HUES48 (cell line): ENCODE data around the gene ACAT2.
A peak's percentile ranks its signal among the peaks of the same experiment; 100 is the strongest.
"Not testable (repeated sequence)": the region's sequence is repeated elsewhere in the genome, so short reads cannot be mapped to it uniquely, and the experiment has no call there.

Source experiments
- H3K27ac ChIP-seq: one replicate; pipeline ENCODE4 v1.7.0; 2013; ENCODE audit warnings: low read depth, low read length, inconsistent platforms
- H3K27me3 ChIP-seq: 2 replicates; pipeline ENCODE4 v1.6.1; 2013; ENCODE audit warnings: mild to moderate bottlenecking, low read length; ENCODE audit not compliant: control insufficient read depth, insufficient read depth
- H3K36me3 ChIP-seq: 2 replicates; pipeline ENCODE4 v1.6.1; 2013; ENCODE audit warnings: low read length; ENCODE audit not compliant: control insufficient read depth, insufficient read depth
- H3K4me1 ChIP-seq: 2 replicates; pipeline ENCODE4 v1.6.1; 2013; ENCODE audit warnings: mild to moderate bottlenecking, low read length; ENCODE audit not compliant: control insufficient read depth, insufficient read depth
- H3K4me3 ChIP-seq: 2 replicates; pipeline ENCODE4 v1.5.1; 2013; ENCODE audit warnings: mild to moderate bottlenecking, low read depth, low read length
- H3K9ac ChIP-seq: 2 replicates; pipeline ENCODE4 v1.6.1; 2013; ENCODE audit warnings: mild to moderate bottlenecking, low read depth, low read length, moderate library complexity
- H3K9me3 ChIP-seq: 2 replicates; pipeline ENCODE4 v1.6.1; 2013; ENCODE audit warnings: low read length; ENCODE audit not compliant: control insufficient read depth, insufficient read depth

The ACAT2 gene

DNA sequence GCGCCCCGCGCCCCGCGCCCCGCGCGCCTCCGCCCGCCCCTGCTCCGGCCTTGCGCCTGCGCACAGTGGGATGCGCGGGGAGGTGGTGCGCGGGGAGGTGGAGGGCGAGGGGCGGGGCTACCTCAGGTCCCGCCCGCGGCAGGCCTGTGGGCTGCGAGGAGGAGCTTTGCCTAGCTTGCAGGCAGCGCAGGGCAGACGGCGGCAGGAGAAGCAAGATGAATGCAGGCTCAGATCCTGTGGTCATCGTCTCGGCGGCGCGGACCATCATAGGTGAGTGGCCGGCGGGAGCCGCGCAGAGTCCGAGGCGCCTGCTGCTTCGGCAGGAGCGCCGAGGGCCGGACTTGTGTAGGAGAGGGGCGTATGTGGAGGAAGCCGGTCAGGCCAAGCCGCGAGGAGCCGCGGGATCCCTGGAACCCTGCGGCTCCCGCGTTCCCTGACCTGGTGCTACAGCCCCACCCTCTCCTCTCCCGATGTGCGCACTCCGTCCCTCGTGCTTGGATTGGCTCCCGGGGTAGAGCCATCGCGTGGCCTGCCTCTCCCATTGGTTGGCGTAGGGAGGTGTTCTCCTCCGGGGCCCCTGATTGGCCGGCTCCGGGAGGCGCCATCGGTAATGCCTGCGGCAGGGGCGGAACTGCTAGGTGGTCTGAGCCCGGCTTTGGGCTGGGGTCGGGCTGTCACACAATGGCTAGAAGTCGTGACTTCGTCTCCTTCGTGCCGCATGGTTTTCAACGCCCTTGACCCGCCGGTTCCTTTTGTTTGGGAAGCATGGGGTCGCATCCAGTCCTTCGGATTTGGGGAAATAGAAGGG, at the start of gene ACAT2:
ACAT2 (plus strand) TSS at position 173 of the 808 bp plus-strand sequence; CDS start at position 216, 43 bp downstream.
- Histone ChIP-seq H3K27ac (peak within 1 kb of the TSS; percentile 97), H3K4me1 (peaks cover 25% of the 10 kb centered on the region), H3K9ac (peak within 1 kb of the TSS; percentile 86), H3K27me3 (no peaks in the 10 kb centered on the region), H3K36me3 (peaks cover 59% of the 10 kb centered on the region), H3K9me3 (no peaks in the 10 kb centered on the region), H3K4me3 (peak within 1 kb of the TSS; percentile 85)

DNA sequence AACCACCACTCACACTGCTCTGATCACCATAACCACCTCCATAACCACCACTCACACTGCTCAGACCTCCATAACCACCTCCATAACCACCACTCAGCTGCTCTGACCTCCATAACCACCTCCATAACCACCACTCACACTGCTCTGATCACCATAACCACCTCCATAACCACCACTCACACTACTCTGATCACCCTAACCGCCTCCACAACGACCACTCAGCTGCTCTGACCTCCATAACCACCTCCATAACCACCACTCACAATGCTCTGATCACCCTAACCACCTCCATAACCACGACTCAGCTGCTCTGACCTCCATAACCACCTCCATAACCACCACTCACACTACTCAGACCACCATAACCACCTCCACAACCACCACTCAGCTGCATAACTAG, 49.5 kb upstream of the ACAT2 start:
- not testable (repeated sequence) for H3K4me1 ChIP-seq, H3K4me3 ChIP-seq, H3K27ac ChIP-seq, H3K9ac ChIP-seq, H3K36me3 ChIP-seq, H3K27me3 ChIP-seq, H3K9me3 ChIP-seq

DNA sequence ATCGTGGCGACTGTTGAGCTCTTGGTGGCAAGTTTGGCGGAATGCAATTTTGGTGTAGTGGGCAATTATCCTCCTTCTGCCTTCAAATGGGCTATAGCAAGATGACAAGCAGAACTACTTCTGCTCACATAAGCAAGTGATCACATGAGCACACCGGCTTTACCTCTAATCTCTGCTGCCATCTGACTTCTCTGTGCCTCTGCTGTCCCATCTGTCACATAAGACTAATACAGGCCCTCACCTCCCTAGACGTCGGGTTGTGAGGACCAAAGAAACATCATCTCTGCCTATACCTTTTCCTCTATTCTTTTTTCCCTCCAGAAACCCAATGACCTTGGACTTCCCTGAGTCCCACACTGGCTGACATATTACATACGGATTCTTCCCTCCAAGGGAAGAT, 47.9 kb upstream of the ACAT2 start:
- no peak overlapping the region for H3K9ac ChIP-seq
- H3K4me3 ChIP-seq, result no peak overlapping the region
- no peaks in the 10 kb centered on the region for H3K36me3 ChIP-seq
- no peaks in the 10 kb centered on the region for H3K9me3 ChIP-seq
- H3K4me1 ChIP-seq, result no peaks in the 10 kb centered on the region
- H3K27me3 ChIP-seq, result no peaks in the 10 kb centered on the region
- no peak overlapping the region for H3K27ac ChIP-seq

DNA sequence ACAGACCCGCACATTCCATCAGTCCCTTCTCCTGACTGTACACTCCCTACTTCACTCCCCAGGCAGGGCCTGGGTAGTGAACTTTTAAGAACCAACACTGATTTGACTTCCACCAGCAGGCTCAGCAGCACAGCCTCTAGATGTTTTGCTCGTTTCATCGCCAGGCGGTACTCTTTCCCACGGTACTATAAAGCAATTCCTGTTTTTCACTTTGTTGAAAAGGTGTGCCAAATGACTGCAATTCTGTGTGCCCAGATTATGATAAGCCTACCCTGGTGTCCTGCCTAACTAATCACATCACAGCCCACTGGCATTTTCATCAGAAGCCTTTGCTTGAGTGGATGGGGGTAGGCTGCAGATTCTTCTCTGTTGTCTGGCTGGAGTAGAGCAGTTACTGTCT, 47.4 kb upstream of the ACAT2 start:
- H3K27ac ChIP-seq, result no peak overlapping the region

DNA sequence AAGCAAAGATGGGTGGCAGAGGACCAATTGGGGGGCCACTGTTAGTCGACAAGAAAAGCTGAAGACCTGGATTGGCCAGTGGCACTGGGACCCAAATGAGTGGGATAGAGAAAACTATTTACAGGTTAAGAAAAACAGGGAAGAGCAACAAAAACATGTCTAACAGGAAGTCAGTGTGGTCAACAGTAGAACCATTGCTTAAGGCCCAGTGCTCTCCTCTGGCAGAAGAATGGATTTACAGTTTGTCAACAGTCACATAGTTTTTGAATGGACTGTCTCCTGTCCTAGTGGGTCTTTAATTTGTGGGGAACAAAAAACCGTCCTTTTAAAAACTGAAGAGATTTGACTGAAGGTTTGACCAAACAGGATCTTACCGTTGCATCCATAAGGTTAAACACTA, 46.7 kb upstream of the ACAT2 start:
- no peaks in the 10 kb centered on the region for H3K4me1 ChIP-seq
- no peaks in the 10 kb centered on the region for H3K27me3 ChIP-seq
- H3K27ac ChIP-seq, result no peak overlapping the region
- no peak overlapping the region for H3K9ac ChIP-seq
- no peak overlapping the region for H3K4me3 ChIP-seq
- no peaks in the 10 kb centered on the region for H3K9me3 ChIP-seq
- no peaks in the 10 kb centered on the region for H3K36me3 ChIP-seq

More for the DNA sequence above, 47.4 kb upstream of the ACAT2 start:
- Histone ChIP-seq H3K27me3 (no peaks in the 10 kb centered on the region), H3K9ac (no peak overlapping the region), H3K36me3 (no peaks in the 10 kb centered on the region), H3K4me1 (no peaks in the 10 kb centered on the region), H3K9me3 (no peaks in the 10 kb centered on the region), H3K4me3 (no peak overlapping the region)

DNA sequence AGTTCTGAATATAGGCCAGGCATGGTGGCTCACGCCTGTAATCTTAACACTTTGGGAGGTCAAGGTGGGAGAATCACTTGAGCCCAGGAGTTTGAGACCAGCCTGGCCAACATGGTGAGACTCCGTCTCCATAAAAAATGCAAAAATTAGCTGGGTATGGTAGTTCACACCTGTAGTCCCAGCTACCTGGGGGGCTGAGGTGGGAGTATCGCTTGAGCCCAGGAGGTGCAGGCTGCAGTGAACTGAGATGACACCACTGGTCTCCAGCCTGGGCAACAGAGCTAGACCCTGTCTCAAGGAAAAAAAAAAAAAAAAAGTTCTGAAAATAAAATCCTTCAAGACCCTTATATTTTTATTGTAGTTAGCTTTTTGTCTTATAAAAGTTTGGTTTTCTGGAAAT, 46.2 kb upstream of the ACAT2 start:
- Histone ChIP-seq H3K9me3 (no peaks in the 10 kb centered on the region), H3K4me3 (no peak overlapping the region), H3K27ac (no peak overlapping the region), H3K9ac (no peak overlapping the region), H3K4me1 (no peaks in the 10 kb centered on the region), H3K36me3 (no peaks in the 10 kb centered on the region), H3K27me3 (no peaks in the 10 kb centered on the region)

DNA sequence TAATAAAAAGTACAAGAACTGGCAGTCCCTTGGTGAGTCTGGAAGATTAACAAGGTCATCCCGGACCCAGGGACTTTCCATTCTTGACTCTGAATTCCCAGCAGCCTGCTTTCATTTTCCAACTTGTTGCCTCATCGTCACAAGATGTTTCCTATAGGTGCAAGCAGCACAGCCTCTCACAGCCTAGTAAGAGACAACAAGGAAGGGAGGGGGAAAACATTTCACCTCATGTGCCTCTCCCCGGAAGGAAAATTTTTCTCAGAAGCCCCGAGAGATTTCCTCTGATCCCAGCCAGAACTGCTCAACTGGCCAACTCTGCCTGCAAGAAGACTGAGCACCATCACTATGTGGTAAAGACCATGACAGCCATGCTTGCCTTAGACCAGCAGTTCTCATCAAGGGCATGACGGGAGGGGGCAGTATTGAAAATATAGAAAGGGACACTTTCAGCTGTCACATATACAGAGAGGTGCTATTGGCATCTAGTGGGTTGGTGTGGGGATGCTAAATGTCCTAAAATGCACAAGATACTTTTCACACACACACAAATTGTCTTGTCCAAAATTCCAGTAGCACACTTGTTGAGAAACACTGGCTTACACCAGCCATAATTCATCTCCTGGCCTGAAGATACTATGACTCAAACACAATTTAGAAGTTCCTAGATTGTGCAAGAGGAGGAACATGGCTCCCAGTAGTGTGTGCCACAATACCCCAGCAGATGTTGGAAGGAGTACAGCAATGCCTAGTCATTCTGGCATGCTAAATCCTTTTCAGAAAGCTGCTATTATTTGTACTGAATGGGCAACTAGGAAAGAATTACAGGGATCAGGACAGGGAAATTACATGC, 45.4 kb upstream of the ACAT2 start:
- H3K9ac ChIP-seq, result no peak overlapping the region
- no peaks in the 10 kb centered on the region for H3K4me1 ChIP-seq
- H3K36me3 ChIP-seq, result no peaks in the 10 kb centered on the region
- no peak overlapping the region for H3K27ac ChIP-seq
- no peaks in the 10 kb centered on the region for H3K9me3 ChIP-seq
- H3K4me3 ChIP-seq, result no peak overlapping the region
- no peaks in the 10 kb centered on the region for H3K27me3 ChIP-seq

DNA sequence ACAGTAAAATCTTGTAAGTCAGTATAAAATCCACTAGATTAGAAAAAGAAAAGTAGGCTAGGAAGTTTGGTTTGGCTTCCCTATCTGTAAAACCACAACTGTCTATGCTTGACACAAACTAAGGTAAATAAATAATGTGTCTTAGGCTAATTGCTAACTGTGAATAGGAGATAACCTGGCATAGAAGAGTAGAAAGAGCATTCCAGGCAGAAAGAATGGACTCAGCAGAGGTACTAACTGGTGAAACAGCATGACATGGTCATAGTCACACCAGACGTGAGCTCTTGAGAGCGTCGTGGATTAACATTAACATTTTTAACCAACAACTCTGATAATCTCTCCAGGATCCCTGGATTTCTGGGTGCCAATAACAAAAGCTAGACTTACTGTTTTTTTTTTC, 43.2 kb upstream of the ACAT2 start:
- Histone ChIP-seq H3K4me1 (no peaks in the 10 kb centered on the region), H3K27me3 (no peaks in the 10 kb centered on the region), H3K4me3 (no peak overlapping the region), H3K36me3 (no peaks in the 10 kb centered on the region), H3K9ac (no peak overlapping the region), H3K27ac (no peak overlapping the region), H3K9me3 (no peaks in the 10 kb centered on the region)

DNA sequence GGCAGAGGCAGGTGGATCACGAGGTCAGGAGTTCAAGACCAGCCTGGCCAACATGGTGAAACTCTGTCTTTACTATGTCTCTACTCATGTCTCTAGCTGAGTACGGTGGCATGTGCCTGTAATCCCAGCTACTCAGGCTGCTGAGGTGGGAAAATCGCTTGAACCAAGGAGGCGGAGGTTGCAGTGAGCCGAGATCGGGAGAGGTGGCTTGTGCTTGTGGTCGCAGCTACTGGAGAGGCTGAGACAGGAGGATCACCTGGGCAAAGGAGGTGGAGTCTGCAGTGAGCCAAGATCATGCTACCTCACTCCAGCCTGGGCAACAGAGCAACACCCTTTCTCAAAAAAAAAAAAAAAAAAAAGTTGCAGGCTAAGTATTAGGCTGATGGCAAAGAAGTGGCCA, 42.6 kb upstream of the ACAT2 start:
- Histone ChIP-seq H3K27ac (no peak overlapping the region), H3K9me3 (no peaks in the 10 kb centered on the region), H3K9ac (no peak overlapping the region), H3K4me3 (no peak overlapping the region), H3K27me3 (no peaks in the 10 kb centered on the region), H3K4me1 (no peaks in the 10 kb centered on the region), H3K36me3 (no peaks in the 10 kb centered on the region)

DNA sequence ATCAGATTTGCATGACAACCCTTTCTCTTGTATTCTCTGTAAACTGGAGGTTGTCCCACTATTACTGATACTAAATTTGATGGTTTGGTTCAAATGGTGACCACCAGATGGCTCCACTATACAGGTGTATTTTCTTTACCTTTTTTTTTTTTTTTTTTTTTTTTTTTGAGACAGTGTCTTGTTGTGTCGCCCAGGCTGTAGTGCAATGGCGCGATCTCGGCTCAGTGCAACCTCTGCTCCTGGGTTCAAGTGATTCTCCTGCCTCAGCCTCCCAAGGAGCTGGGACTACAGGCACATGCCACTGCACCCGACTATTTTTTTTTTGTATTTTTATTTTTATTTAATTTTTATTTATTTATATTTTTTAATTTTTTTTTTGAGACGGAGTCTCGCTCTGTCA, 41.1 kb upstream of the ACAT2 start:
- Histone ChIP-seq H3K27ac (no peak overlapping the region), H3K9me3 (no peaks in the 10 kb centered on the region), H3K9ac (no peak overlapping the region), H3K36me3 (no peaks in the 10 kb centered on the region), H3K4me1 (peaks cover 3% of the 10 kb centered on the region; the same call in 1 of the 2 replicates), H3K4me3 (no peak overlapping the region), H3K27me3 (no peaks in the 10 kb centered on the region)

DNA sequence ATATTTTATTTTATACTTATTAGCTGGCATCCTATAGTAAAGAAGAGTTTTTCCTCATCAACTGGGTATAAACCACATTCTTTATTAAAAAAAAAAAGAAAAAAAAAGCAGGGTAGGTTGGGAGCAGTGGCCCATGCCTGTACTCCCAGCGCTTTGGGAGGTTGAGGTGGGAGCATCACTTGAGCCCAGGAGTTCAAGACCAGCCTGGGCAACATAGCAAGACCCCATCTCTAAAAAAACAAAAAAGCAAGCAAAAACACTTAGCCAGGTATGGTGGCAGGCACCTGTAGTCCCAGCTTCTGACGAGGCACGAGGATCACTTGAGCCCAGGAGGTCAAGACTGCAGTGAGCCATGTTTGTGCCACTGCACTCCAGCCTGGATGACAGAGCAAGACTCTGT, 39.9 kb upstream of the ACAT2 start:
- H3K27ac ChIP-seq, H3K36me3 ChIP-seq, H3K9me3 ChIP-seq, H3K9ac ChIP-seq, H3K4me3 ChIP-seq, H3K4me1 ChIP-seq, H3K27me3 ChIP-seq: not testable (repeated sequence)
